ENCODE results near the gene WDFY3.

DNA sequence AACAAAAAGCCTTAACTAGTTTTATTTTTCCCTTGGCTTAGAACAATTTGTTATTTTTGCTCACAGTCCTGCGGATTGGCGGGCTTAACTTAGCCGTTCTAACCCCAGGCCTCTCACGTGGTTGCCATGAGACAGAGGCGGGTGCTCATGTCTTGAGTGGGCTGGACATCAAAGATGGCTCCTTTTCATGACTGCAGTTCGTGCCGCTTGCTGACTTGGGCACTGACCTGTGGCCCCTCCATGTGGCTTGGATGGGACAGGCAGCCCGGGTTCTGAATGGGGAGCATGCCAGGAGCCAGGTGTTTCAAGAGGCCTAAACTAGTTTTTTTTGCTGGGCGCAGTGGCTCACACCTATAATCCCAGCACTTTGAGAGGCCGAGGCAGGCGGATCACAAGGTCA is 342.8 kb downstream of the WDFY3 start:
- TF ChIP-seq, protein P1, sequence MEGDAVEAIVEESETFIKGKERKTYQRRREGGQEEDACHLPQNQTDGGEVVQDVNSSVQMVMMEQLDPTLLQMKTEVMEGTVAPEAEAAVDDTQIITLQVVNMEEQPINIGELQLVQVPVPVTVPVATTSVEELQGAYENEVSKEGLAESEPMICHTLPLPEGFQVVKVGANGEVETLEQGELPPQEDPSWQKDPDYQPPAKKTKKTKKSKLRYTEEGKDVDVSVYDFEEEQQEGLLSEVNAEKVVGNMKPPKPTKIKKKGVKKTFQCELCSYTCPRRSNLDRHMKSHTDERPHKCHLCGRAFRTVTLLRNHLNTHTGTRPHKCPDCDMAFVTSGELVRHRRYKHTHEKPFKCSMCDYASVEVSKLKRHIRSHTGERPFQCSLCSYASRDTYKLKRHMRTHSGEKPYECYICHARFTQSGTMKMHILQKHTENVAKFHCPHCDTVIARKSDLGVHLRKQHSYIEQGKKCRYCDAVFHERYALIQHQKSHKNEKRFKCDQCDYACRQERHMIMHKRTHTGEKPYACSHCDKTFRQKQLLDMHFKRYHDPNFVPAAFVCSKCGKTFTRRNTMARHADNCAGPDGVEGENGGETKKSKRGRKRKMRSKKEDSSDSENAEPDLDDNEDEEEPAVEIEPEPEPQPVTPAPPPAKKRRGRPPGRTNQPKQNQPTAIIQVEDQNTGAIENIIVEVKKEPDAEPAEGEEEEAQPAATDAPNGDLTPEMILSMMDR (conservative IDR thresholded peaks at IDR 0.05; ENCODE audit: low read length): no peak
- no peak for TF ChIP-seq EZH2phosphoT487 (IDR thresholded peaks at IDR 0.05; ENCODE audit: borderline replicate concordance)
